NK-92 treated with Interleukin-12 subunit alpha and Interleukin-12 subunit beta, amount 100 ng/mL, for 24 hours (cell line): Measurements from ENCODE around the gene PNPLA7.
"Not testable (repeated sequence)": the region's sequence is repeated elsewhere in the genome, so short reads cannot be mapped to it uniquely, and the experiment has no call there.

Source experiments
- DNase-seq: peaks from one replicate; lab custom pipeline; 2025; lab: John Stamatoyannopoulos, UW

Gene PNPLA7

DNA sequence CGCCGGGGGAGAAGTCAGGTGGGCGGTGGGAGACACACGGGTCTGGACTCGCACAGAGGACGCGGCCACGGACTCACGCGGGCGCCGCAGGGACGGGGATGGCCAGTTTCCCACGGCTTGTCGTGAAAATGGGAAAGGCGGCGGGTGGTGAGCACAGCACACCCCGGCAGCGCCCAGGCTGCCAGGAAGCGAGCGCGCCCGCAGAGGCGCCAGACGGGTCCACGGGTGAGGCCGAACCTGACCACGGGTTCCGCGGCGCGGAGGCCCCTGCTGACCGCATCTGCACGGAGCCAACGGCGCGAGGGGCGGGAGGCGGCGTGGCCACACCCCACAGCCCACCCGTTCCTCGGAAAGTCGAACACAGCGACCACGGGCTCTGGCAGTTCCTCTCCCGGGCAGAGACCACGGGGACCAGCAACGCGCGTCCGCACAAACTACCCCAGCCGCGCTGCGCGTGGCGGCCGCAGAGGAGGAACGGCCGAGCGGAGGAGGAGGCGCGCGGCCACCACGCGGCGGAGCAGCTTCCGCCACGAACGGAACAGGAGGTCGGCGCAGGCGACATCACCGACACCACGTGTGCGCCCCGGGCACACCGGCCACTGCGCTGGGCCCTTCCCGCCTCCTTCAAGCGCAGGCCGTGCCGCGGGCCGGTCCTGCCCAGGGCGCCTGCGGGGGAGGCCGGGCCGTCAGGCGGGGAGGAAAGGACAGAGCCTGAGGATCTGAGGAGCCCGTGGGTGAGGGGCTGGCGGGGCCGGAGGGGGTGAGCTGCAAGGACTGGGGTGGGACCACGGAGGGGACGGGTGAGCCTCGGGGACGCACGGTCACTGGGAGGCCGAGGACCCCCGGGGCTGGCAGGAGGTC lies 132.8 kb downstream of the PNPLA7 start:
- no peak for DNase-seq

DNA sequence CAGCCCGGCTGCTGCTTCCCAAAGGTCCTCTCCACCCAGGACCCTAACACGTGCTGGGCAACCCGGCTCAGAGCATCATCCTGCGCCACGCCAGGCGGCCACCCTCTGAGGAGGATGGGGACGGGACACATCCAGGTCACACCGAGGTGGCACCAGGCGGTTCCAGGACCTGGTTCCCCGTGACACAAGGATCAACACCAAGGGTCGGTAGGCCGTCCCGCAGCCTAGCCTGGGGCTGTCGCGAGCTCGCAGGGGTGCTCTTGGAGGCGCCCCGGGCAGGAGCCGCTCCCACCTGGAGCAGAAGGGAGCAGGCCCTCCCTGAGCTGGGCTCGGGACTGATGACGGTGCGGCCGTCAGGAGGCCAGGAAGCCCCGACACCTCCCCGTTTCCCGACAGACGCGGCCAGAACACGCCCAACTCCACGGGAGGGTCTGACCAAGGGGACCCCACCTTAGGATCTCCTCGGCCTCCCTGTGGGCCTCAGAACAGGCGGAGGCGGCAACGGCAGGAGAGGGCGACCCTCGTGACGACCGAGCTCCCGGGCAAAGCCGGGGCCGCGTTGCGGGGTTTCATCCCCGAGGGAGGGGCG lies 133.5 kb downstream of the PNPLA7 start:
- DNase-seq = no peak

DNA sequence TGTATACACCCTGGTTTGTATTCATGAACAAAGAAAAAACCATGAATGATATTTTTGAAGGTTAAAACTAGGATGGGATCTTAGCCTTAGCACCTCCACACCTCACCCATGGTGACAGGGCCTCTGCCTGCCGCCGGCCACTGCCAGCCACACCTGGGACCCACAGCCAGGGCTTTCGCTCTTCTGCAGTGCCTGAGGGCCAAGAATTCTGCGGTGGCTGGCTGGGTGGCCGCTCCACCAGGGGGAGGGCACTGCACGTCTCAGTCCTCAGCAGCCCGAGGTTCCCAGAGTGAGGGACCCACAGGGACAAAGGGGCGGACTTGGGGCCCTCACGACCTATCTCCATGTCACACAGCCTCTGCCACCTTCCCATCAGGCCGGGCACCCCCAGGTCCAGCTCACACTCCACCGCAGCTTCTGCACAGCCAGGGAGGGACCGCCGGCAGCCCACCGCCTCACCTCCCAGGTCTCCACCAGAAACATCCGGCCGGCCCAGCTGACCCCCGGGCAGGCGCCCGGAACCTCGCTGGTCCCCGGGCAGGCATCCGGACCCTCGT lies 134.1 kb downstream of the PNPLA7 start:
- no peak for DNase-seq

DNA sequence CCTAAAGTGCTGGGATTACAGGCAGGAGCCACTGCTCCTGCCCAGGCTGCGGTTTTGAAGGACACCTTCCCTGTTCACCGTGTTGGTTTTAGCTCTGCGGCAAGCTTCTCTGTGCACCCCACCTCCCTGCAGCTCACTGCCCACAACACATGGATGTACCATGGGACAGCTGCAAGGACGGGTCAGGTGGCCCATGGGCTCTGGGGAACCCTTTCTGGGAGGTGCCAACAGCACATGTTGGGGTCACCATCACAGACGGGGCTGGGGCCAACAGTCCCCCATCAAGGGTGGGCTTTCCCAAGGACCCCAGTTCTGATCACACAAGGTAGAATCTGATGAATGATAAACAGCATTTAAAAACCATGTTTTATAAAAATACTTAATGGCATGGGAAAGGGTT lies 134.8 kb downstream of the PNPLA7 start:
- DNase-seq = no peak

DNA sequence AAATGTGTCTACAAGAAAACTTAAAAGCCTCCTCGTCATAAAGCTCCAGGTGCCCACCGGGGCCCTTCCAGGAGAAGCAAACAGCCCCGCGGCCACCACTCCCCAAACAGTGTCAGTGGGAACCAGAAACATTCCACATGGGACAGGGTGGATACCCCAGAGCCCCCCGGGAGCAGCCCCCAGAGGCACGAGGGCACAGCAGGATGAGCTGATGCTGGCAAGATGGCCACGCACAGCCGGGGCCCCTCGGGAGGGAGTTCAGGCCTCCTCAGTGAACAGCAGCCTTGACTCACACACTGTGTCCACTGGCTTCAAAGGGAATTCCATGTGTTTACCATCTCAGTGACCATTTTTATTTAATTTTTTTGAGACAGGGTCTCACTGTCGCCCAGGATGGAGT lies 137.8 kb downstream of the PNPLA7 start:
- no peak for DNase-seq

DNA sequence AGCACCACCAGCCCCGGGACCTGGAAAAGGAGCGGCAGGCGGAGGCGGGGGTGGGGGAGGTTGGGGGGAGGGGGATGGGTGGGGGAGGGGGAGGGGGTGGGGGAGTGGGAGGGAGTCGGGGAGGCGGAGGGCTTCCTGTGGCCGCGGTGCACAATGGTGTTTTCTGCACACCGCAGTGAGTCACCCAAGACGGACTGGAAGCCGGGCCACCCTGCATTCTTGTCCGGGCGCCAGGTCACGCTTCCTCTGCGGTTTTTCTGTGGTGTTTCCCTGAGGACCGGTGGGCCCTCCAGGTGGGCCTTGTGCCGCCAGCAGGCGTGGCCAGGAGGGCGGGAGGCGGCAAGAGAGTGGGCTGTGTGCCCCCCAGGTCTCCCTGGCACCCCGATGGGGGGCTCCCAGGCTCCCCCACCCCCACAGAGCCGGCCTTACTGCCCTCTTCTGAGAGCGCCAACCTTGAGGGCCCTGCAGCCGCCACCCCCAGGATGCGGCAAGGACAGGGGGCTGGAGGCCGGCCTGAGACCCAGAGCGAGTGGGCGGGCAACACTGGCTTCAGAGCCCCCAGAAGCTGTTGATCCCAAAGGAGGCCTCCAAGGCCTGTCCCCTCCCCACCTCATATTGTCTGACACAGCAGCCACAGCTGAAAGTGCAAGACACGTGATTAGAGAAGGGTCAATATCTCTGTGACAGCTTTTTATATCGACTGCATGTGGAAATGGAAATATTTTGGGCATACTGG lies 138.4 kb downstream of the PNPLA7 start:
- peak; percentile 35 for DNase-seq

DNA sequence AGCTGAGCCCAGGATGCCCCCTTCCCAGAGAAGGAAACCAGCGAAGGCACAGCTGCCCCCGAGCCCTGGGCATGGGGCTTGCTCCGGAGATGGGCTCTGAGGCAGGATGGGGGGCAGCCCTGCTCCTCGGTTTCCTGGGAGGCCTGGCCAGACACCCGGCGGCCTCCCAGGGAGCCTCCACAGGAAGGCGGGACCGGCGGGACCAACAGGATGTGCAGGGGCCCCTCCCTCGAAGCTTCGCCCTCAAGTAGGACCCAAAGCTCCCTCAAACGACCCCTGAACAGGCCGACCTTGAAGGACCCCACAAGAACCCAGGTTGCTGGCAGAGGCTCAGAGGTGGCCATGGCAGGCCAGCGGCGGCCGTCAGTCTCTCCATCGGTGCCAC lies 138.9 kb downstream of the PNPLA7 start:
- DNase-seq = no peak

DNA sequence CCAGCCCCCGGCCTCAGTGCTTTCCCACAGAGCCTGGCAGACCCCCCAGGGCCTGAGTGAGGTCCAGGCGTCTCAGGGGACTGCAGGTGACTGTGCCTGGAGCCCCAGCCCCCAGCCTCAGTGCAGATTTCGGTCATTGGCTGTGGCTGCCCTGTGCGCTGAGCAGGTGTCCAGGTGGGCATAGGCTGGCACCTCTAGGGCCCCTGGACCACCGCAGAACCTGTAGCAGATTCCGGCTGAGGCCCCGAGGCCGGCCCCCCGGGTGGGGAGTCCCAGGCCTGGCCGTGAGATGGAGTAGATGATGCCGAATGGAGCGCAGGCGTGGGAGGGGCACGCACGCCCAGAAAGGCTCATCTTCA lies 139.3 kb downstream of the PNPLA7 start:
- DNase-seq = no peak

DNA sequence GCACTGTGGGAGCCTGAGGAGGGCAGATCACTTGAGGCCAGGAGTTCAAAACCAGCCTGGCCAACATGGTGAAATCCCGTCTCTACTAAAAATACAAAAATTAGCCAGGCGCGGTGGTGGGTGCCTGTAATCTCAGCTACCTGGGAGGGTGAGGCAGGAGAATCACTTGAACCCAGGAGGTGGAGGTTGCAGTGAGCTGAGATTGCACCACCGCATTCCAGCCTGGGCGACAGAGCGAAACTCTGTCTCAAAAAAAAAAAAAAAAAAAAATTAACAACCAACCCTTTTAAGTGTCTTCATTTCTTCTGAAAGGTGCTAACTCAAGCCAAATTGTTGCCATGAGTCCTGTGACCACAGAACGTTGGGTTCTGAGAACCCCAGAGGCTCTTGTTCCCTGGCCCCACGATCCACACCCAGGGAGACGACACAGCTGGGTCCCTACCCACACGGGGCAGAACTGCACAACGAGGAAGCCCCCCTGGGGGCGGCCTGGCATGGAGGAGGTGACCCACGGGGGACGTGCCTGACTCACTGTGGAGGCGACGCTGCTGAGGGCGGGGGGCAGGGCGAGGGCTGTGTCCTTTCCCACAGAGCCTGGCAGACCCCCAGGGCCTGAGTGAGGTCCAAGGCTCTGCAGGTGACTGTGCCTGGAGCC lies 139.8 kb downstream of the PNPLA7 start:
- not testable (repeated sequence) for DNase-seq
